ENCODE data around the gene ICAM3. TPM values are rescaled to one million over a fixed set of nuclear protein-coding genes. Genes with fewer than 3 reads are reported as not detected.

The ICAM3 gene
- total and polyA plus RNA-seq, 4 experiments from 2014 or later: 191 to 287 (median 217) TPM

DNA sequence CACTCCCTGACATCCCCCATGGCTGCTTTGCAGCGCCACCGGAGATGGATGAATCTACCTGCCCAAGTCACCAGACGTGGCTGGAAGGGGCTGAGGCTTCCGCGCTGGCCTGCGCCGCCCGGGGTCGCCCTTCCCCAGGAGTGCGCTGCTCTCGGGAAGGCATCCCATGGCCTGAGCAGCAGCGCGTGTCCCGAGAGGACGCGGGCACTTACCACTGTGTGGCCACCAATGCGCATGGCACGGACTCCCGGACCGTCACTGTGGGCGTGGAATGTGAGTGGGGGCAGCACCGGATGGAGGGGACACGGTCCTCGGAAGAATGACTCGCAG, 45.1 kb downstream of the ICAM3 start:
- Mint-ChIP-seq H3K27me3 (peaks cover 32 to 37% of the 10 kb centered on the region in 2 donors), H3K4me1 (peaks cover 28 to 56% (median 43%) of the 10 kb centered on the region in 4 donors), H3K4me3 (peak overlapping the region in 6 of 8 donors; percentile 10 to 84 (median 44)), H3K36me3 (no peaks in the 10 kb centered on the region), H3K27ac (peak overlapping the region in 1 of 7 donors; percentile 68), H3K9me3 (peaks cover 0 to 11% (median 0%) of the 10 kb centered on the region in 8 donors)
- no peak overlapping the region for H3K27ac ChIP-seq (ENCODE audit: low read depth, low read length)
- H3K36me3 ChIP-seq (ENCODE audit: insufficient read depth, low read length): no peaks in the 10 kb centered on the region
- H3K27me3 ChIP-seq (ENCODE audit: insufficient read depth, low read length): peaks cover 51% of the 10 kb centered on the region
- no peak for DNase-seq
- intact Hi-C loops (cut with micrococcal nuclease): no loop called here
- ChIA-PET CTCF (ENCODE audit: partially characterized antibody) (no interaction called here), POLR2A (ENCODE audit: partially characterized antibody) (interaction anchor here (9.3 kb wide), 1 partner anchor 24 kb away, joined by 111 read pairs; the partner anchor contains the start of gene ICAM1)
- H3K4me1 ChIP-seq (ENCODE audit: insufficient read depth, low read length): peaks cover 63% of the 10 kb centered on the region
- H3K9me3 ChIP-seq (ENCODE audit: control insufficient read depth in 1 of 2, low read length in 2 of 2): no peaks in the 10 kb centered on the region
- H3K4me3 ChIP-seq (ENCODE audit: low read length in 2 of 2): no peak overlapping the region

DNA sequence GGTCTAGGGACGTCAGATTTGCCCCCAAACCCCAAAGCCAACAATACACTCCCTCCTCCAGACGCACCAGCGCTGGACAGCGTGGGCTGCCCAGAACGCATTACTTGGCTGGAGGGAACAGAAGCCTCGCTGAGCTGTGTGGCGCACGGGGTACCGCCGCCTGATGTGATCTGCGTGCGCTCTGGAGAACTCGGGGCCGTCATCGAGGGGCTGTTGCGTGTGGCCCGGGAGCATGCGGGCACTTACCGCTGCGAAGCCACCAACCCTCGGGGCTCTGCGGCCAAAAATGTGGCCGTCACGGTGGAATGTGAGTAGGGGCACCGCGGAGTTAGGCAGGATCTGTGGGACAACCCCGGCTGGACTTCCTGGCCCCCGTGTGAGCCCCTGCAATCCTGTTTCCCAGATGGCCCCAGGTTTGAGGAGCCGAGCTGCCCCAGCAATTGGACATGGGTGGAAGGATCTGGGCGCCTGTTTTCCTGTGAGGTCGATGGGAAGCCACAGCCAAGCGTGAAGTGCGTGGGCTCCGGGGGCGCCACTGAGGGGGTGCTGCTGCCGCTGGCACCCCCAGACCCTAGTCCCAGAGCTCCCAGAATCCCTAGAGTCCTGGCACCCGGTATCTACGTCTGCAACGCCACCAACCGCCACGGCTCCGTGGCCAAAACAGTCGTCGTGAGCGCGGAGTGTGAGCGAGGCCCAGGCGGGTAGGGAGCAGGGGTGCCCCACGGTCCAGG, 45.6 kb downstream of the ICAM3 start:
- peaks cover 0 to 11% (median 0%) of the 10 kb centered on the region in 8 donors for H3K9me3 Mint-ChIP-seq
- H3K4me1 ChIP-seq (ENCODE audit: insufficient read depth, low read length): peaks cover 68% of the 10 kb centered on the region
- H3K9me3 ChIP-seq (ENCODE audit: control insufficient read depth in 1 of 2, low read length in 2 of 2): no peaks in the 10 kb centered on the region
- no peak for DNase-seq
- peak overlapping the region in 3 of 7 donors; percentile 68 to 94 (median 89) for H3K27ac Mint-ChIP-seq
- H3K36me3 ChIP-seq (ENCODE audit: insufficient read depth, low read length): no peaks in the 10 kb centered on the region
- H3K4me3 ChIP-seq (ENCODE audit: low read length in 2 of 2): no peak overlapping the region
- H3K4me3 Mint-ChIP-seq: peak overlapping the region in 5 of 8 donors; percentile 26 to 89 (median 52)
- peaks cover 55% of the 10 kb centered on the region for H3K27me3 ChIP-seq (ENCODE audit: insufficient read depth, low read length)
- no peak overlapping the region for H3K27ac ChIP-seq (ENCODE audit: low read depth, low read length)
- POLR2A ChIA-PET (ENCODE audit: partially characterized antibody): interaction anchor here (1.0 to 9.3 kb wide), 2 partner anchors 20 to 23 kb away, joined by 3 to 111 read pairs; partner anchors contain the start of gene ICAM1
- CTCF ChIA-PET (ENCODE audit: partially characterized antibody): no interaction called here
- H3K36me3 Mint-ChIP-seq: no peaks in the 10 kb centered on the region
- H3K4me1 Mint-ChIP-seq: peaks cover 29 to 61% (median 46%) of the 10 kb centered on the region in 4 donors
- intact Hi-C loops (cut with micrococcal nuclease): no loop called here
- H3K27me3 Mint-ChIP-seq: peaks cover 36 to 42% of the 10 kb centered on the region in 2 donors

DNA sequence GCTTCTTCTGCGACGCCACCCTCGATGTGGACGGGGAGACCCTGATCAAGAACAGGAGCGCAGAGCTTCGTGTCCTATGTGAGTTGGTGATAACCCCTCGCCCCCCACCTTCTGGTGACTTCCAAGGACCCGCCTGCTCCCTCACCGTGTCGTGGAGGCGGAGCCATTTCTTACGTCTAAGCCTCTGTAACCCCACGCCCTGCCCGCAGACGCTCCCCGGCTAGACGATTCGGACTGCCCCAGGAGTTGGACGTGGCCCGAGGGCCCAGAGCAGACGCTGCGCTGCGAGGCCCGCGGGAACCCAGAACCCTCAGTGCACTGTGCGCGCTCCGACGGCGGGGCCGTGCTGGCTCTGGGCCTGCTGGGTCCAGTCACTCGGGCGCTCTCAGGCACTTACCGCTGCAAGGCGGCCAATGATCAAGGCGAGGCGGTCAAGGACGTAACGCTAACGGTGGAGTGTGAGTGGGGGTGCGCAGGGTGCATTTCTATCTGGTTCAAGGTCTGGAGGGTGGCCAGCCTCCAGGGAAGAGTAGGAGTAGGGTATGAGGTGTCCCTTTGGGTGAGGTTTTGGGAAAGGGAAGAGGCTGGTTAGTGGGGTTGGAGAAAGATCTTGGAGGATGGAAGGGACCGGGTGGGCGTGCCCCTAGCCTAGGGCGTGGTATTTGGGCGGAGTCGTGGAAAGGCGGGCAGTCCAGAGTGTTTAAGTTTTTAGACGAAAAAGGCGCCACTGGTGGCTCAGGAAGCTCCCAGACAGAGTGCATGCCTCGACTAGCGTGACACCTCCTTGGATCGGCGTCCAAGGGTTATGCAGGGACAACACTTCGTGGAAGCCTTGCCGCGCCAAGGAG, 46.4 kb downstream of the ICAM3 start:
- peak overlapping the region in 1 of 2 donors; percentile 58 for H3K4me3 ChIP-seq (ENCODE audit: low read length in 2 of 2)

DNA sequence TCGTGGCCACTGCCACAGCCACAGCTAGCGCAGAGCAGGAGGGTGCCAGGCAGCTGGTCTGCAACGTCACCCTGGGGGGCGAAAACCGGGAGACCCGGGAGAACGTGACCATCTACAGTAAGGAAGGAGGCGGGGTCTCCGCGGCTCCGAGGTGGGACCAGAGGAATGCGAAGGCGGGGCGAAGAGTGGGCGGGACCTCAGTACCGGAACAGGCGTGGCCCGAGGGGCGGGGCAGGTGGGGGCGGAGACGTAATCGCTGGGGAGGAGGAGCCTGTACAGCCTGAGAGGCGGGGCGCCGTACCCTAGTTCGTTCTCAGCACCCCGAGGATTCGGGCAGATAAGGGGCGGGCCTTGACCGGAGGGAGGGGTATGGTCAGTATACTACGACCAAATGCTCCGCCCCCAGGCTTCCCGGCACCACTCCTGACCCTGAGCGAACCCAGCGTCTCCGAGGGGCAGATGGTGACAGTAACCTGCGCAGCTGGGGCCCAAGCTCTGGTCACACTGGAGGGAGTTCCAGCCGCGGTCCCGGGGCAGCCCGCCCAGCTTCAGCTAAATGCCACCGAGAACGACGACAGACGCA, 47.1 kb downstream of the ICAM3 start:
- intact Hi-C loops (cut with micrococcal nuclease): no loop called here

More for the DNA sequence above, 46.4 kb downstream of the ICAM3 start:
- H3K27me3 Mint-ChIP-seq: peaks cover 41 to 46% of the 10 kb centered on the region in 2 donors
- peaks cover 34 to 66% (median 51%) of the 10 kb centered on the region in 4 donors for H3K4me1 Mint-ChIP-seq
- CTCF ChIA-PET (ENCODE audit: partially characterized antibody): interaction anchor here (1.5 kb wide), 1 partner anchor 98 kb away, joined by 6 read pairs; no protein-coding TSS in a partner anchor
- Histone ChIP-seq H3K9me3 (ENCODE audit: control insufficient read depth in 1 of 2, low read length in 2 of 2) (no peaks in the 10 kb centered on the region), H3K4me1 (ENCODE audit: insufficient read depth, low read length) (peaks cover 75% of the 10 kb centered on the region), H3K36me3 (ENCODE audit: insufficient read depth, low read length) (no peaks in the 10 kb centered on the region), H3K27me3 (ENCODE audit: insufficient read depth, low read length) (peaks cover 60% of the 10 kb centered on the region), H3K27ac (ENCODE audit: low read depth, low read length) (no peak overlapping the region)
- intact Hi-C loops (cut with micrococcal nuclease): no loop called here
- H3K27ac Mint-ChIP-seq: peak overlapping the region in 6 of 7 donors; percentile 10 to 94 (median 69)
- H3K36me3 Mint-ChIP-seq: no peaks in the 10 kb centered on the region
- peak in 1 of 5 donors; percentile 27 for DNase-seq
- POLR2A ChIA-PET (ENCODE audit: partially characterized antibody): interaction anchor here (1.0 to 9.3 kb wide), 3 partner anchors 19 to 88 kb away, joined by 3 to 111 read pairs (median 27); partner anchors contain the start of genes ICAM1 and TYK2
- peak overlapping the region; percentile 39 to 89 (median 71) for H3K4me3 Mint-ChIP-seq
- H3K9me3 Mint-ChIP-seq: peaks cover 0 to 11% (median 0%) of the 10 kb centered on the region in 8 donors

DNA sequence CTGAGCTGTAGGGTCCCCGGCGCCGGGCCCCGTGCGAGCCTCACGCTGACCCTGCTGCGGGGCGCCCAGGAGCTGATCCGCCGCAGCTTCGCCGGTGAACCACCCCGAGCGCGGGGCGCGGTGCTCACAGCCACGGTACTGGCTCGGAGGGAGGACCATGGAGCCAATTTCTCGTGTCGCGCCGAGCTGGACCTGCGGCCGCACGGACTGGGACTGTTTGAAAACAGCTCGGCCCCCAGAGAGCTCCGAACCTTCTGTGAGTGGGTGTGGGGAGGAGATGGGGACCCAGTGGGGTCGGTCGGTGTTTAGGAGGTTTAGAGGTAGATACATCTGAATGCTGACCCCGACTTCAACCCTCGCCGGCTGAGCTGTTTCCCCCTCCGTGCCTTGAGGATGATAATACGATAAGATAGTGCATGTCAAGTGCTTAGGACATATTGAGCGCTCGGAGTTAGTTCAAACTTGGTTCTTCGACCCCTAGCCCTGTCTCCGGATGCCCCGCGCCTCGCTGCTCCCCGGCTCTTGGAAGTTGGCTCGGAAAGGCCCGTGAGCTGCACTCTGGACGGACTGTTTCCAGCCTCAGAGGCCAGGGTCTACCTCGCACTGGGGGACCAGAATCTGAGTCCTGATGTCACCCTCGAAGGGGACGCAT, 47.7 kb downstream of the ICAM3 start:
- H3K9me3 ChIP-seq (ENCODE audit: control insufficient read depth in 1 of 2, low read length in 2 of 2): no peaks in the 10 kb centered on the region
- Mint-ChIP-seq H3K27ac (peak overlapping the region in 4 of 7 donors; percentile 48 to 89 (median 70)), H3K4me3 (peak overlapping the region; percentile 73 to 89 (median 81)), H3K9me3 (peaks cover 0 to 11% (median 0%) of the 10 kb centered on the region in 8 donors), H3K4me1 (peaks cover 36 to 78% (median 59%) of the 10 kb centered on the region in 4 donors), H3K36me3 (peaks cover 0 to under 1% of the 10 kb centered on the region in 2 donors), H3K27me3 (peaks cover 43 to 48% of the 10 kb centered on the region in 2 donors)
- H3K4me1 ChIP-seq (ENCODE audit: insufficient read depth, low read length): peaks cover 88% of the 10 kb centered on the region
- DNase-seq: no peak
- CTCF ChIA-PET (ENCODE audit: partially characterized antibody): interaction anchor here (0.5 to 3.2 kb wide), 6 partner anchors 21 to 408 kb away, joined by 3 to 20 read pairs (median 4); partner anchors contain the start of gene ICAM1
- peaks cover 71% of the 10 kb centered on the region for H3K27me3 ChIP-seq (ENCODE audit: insufficient read depth, low read length)
- peak overlapping the region; percentile 34 to 58 for H3K4me3 ChIP-seq (ENCODE audit: low read length in 2 of 2)
- H3K36me3 ChIP-seq (ENCODE audit: insufficient read depth, low read length): no peaks in the 10 kb centered on the region
- intact Hi-C loops (cut with micrococcal nuclease): no loop called here
- POLR2A ChIA-PET (ENCODE audit: partially characterized antibody): interaction anchor here (0.6 to 9.3 kb wide), 5 partner anchors 21 to 361 kb away, joined by 3 to 111 read pairs (median 7); partner anchors contain the start of genes ICAM1, RAVER1 and TYK2
- no peak overlapping the region for H3K27ac ChIP-seq (ENCODE audit: low read depth, low read length)

More for the DNA sequence above, 47.1 kb downstream of the ICAM3 start:
- Mint-ChIP-seq H3K36me3 (no peaks in the 10 kb centered on the region), H3K4me3 (peak overlapping the region; percentile 67 to 89 (median 79)), H3K27ac (peak overlapping the region in 4 of 7 donors; percentile 37 to 89 (median 68)), H3K9me3 (peaks cover 0 to 11% (median 0%) of the 10 kb centered on the region in 8 donors), H3K27me3 (peaks cover 43 to 48% of the 10 kb centered on the region in 2 donors), H3K4me1 (peaks cover 36 to 73% (median 56%) of the 10 kb centered on the region in 4 donors)
- DNase-seq: peak; percentile 49 to 68 (median 55)
- CTCF ChIA-PET (ENCODE audit: partially characterized antibody): interaction anchor here (0.5 to 3.2 kb wide), 5 partner anchors 22 to 98 kb away, joined by 3 to 20 read pairs (median 4); partner anchors contain the start of gene ICAM1
- Histone ChIP-seq H3K9me3 (ENCODE audit: control insufficient read depth in 1 of 2, low read length in 2 of 2) (no peaks in the 10 kb centered on the region), H3K27ac (ENCODE audit: low read depth, low read length) (no peak overlapping the region), H3K4me3 (ENCODE audit: low read length in 2 of 2) (peak overlapping the region; percentile 34 to 58), H3K4me1 (ENCODE audit: insufficient read depth, low read length) (peaks cover 82% of the 10 kb centered on the region), H3K27me3 (ENCODE audit: insufficient read depth, low read length) (peaks cover 67% of the 10 kb centered on the region), H3K36me3 (ENCODE audit: insufficient read depth, low read length) (no peaks in the 10 kb centered on the region)
- POLR2A ChIA-PET (ENCODE audit: partially characterized antibody): interaction anchor here (1.5 to 9.3 kb wide), 3 partner anchors 22 to 88 kb away, joined by 7 to 111 read pairs (median 27); partner anchors contain the start of genes ICAM1, RAVER1 and TYK2
